Heart left ventricle (tissue), 13 donors: Measurements from ENCODE around the gene DLGAP4.

Source experiments
- CTCF ChIP-seq, 12 donors: fragments of 200-600 bp; sonication (generic) in 4 of 12; IDR thresholded peaks; one replicate each; pipeline versions ENCODE4 v1.5.0 to v1.8.0; 2018 to 2022; ENCODE audit warnings: antibody characterized with exemption in 12 of 12, mild to moderate bottlenecking in 5 of 12
- POLR2A ChIP-seq, 2 donors: fragments of 450-650 bp; IDR thresholded peaks; one replicate each; pipeline ENCODE4 v1.6.1; 2017; ENCODE audit warnings: antibody characterized with exemption in 2 of 2, mild to moderate bottlenecking in 2 of 2, moderate library complexity in 2 of 2
- donor health status: ischemic (EF 13 %, LVEDD 7.1; RV severe dilation, severe dysfunction).
- donor health status: DM: no; HTN: yes; CAD: no.
- donor health status: DM: no; HTN: no; CAD: no.
- donor health status: ischemic (EF 25% LVEDD 6.9; RV normal size, moderate dysfunction).
- donor health status: ischemic (EF 25% LVEDD 5.7; RV mildly dilated, moderate dysfunction).
- donor health status: ischemic (EF 35%, LVEDD 5.7; RV mildly dilated, moderate dysfunction).
- donor health status: nonischemic (EF 11% LVEDD 7.7; RV severe dilation, severe dysfunction).
- donor health status: DM: yes; HTN: yes; CAD: no.
- donor health status: PGD.
- donor health status: ischemic (EF 29% LVEDD 5.4; RV normal size, mild dysfunction).
- donor health status: nonischemic (EF 23%, LVEDD 6.1; RV moderate dilation, normal function).

GRCh38 chr20:36469973-36470372 is 163.8 kb downstream of the DLGAP4 start:
- no peak for TF ChIP-seq CTCF (IDR thresholded peaks at IDR 0.05)
- TF ChIP-seq POLR2A (IDR thresholded peaks at IDR 0.05): no peak
